ENCODE results near the gene ZNF587. TPM values are rescaled to one million over a fixed set of nuclear protein-coding genes. Genes with fewer than 3 reads are reported as not detected.
"Not testable (repeated sequence)": the region's sequence is repeated elsewhere in the genome, so short reads cannot be mapped to it uniquely, and the experiment has no call there.

The ZNF587 gene
- total RNA-seq, 4 donors from 2014 or later, result 9.3 to 47.5 (median 17.6) TPM

DNA sequence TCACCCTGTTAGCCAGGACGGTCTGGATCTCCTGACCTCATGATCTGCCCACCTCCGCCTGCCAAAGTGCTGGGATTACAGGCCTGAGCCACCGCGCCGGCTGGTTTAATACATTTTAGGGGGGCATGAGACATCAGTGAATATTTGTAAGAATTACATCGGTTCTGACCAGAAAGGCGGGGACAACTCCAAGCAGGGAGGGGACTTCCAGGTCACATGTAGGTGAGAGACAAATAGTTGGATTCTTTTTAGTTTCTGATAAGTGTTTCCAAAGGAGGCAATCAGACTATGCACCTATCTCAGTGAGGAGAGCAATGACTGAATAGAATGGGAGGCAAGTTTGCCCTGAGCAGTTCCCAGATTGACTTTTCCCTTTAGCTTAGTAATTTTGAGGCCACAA is 31.3 kb upstream of the ZNF587 start:
- Histone ChIP-seq H3K36me3 (no peaks in the 10 kb centered on the region), H3K4me1 (peaks cover 0 to 43% (median 13%) of the 10 kb centered on the region in 3 donors), H3K4me3 (no peak overlapping the region), H3K27me3 (no peaks in the 10 kb centered on the region), H3K27ac (no peak overlapping the region), H3K9me3 (no peaks in the 10 kb centered on the region)
- WGBS, 2 donors (ENCODE audit: low coverage in 1 of 2), result 85% methylated on average over 7 of the region's 7 CpGs; no CpG with 5 or more reads in 1 of the 2 donors
- ATAC-seq, result no peak
- TF ChIP-seq POLR2AphosphoS5 (IDR thresholded peaks at IDR 0.05) (no peak), POLR2A (IDR thresholded peaks at IDR 0.05) (no peak), EP300 (IDR thresholded peaks at IDR 0.05) (no peak)
- TF ChIP-seq, protein P1, sequence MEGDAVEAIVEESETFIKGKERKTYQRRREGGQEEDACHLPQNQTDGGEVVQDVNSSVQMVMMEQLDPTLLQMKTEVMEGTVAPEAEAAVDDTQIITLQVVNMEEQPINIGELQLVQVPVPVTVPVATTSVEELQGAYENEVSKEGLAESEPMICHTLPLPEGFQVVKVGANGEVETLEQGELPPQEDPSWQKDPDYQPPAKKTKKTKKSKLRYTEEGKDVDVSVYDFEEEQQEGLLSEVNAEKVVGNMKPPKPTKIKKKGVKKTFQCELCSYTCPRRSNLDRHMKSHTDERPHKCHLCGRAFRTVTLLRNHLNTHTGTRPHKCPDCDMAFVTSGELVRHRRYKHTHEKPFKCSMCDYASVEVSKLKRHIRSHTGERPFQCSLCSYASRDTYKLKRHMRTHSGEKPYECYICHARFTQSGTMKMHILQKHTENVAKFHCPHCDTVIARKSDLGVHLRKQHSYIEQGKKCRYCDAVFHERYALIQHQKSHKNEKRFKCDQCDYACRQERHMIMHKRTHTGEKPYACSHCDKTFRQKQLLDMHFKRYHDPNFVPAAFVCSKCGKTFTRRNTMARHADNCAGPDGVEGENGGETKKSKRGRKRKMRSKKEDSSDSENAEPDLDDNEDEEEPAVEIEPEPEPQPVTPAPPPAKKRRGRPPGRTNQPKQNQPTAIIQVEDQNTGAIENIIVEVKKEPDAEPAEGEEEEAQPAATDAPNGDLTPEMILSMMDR (IDR thresholded peaks at IDR 0.05), result no peak

DNA sequence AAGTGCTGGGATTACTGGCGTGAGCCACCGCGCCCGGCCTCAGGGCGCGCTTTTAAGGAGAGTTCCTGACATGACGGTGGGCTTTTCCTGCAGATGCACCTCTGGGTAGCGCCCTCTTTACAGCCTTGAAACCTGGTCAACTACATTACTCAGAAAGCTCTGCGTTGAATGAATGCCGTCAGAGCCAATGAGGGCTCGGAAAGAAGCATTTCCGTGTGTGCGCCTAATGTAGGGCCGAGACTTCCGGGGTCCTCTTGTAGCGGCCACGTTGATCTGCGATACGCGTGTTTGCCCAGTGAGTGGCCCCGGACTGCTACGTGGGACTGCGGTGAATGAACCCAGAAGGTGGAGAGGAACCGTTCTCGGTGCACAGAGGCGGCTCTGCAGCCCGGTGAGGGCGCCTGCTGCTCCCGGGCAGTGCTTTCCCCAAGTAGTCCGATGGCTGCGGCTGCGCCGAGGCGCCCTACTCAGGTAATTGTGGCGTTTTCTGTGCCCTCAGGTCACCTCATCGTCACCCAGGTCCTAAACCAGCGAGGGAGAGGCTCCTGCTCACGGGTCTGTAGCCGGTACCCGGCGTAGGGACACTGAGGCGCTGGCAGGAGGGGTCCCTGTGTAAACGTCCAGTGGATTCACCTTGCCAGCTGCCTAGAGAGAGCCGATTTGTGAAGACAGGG is 30.0 kb upstream of the ZNF587 start:
- peak; percentile 85 for ATAC-seq
- peak overlapping the region; percentile 64 to 68 for H3K4me3 ChIP-seq
- H3K27me3 ChIP-seq, result no peaks in the 10 kb centered on the region
- WGBS, 2 donors (ENCODE audit: low coverage in 1 of 2), result 0% methylated on average over 2 to 3 of the region's 44 CpGs
- H3K4me1 ChIP-seq, result peaks cover 0 to 34% (median 6%) of the 10 kb centered on the region in 3 donors
- no peaks in the 10 kb centered on the region for H3K9me3 ChIP-seq
- peak overlapping the region; percentile 11 to 84 (median 82) for H3K27ac ChIP-seq
- peaks cover 0 to 11% of the 10 kb centered on the region in 2 donors for H3K36me3 ChIP-seq
- no peak for TF ChIP-seq EP300 (IDR thresholded peaks at IDR 0.05)
- TF ChIP-seq POLR2A (IDR thresholded peaks at IDR 0.05), result peak; percentile 20 to 23
- TF ChIP-seq, protein P1 (IDR thresholded peaks at IDR 0.05), result peak in 1 of 4 experiments; percentile 21
- peak; percentile 56 for TF ChIP-seq POLR2AphosphoS5 (IDR thresholded peaks at IDR 0.05)

DNA sequence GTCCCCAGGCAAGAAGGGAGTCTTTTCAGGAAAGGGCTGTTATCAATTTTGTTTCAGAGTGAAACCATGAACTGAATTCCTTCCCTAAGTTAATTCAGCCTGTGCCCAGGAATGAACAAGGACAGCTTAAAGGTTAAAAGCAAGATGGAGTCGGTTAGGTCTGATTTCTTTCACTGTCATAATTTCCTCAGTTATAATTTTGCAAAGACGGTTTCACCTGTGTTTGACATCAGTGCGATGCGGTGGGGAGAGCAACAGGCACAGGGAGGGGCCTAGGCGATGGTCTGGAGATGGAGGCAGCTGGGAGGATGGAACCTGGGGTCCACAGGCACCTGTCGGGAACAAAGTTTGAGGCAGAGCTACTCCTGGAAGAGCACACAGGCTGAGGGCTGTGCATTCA is 29.1 kb upstream of the ZNF587 start:
- Histone ChIP-seq H3K4me3 (peak overlapping the region in 1 of 2 donors; percentile 68), H3K4me1 (peaks cover 0 to 26% (median 6%) of the 10 kb centered on the region in 3 donors), H3K27ac (peak overlapping the region in 2 of 4 donors; percentile 81 to 84), H3K9me3 (no peaks in the 10 kb centered on the region), H3K27me3 (no peaks in the 10 kb centered on the region), H3K36me3 (peaks cover 0 to 11% of the 10 kb centered on the region in 2 donors)
- TF ChIP-seq, protein P1 (IDR thresholded peaks at IDR 0.05), result no peak
- no peak for ATAC-seq
- WGBS, 2 donors (ENCODE audit: low coverage in 1 of 2), result 62 to 71% methylated on average over 4 to 6 of the region's 6 CpGs

DNA sequence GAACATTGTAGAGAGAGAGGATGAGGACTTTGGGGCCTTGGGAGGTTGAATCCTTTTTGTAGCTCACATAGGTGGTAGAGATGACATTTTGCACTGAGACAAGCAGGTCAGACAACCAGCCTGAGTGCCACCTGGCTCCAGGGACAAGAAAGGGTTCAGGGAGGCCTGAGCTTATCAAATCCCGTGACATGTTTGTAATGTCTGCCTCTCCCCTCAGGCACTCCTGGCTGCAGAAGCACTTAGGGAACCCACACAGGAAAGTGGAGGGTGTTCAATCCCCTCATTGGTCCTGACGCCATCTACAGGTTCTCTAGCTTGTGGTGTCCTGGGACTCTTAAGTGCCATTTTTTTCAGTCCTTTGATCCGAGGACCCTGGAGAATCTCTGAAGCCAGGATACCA is 28.6 kb upstream of the ZNF587 start:
- H3K36me3 ChIP-seq, result peaks cover 0 to 11% of the 10 kb centered on the region in 2 donors
- H3K9me3 ChIP-seq, H3K27me3 ChIP-seq, H3K27ac ChIP-seq, ATAC-seq: not testable (repeated sequence)
- peaks cover 0 to 26% (median 6%) of the 10 kb centered on the region in 3 donors for H3K4me1 ChIP-seq
- 50% methylated on average over 2 of the region's 3 CpGs; no CpG with 5 or more reads in 1 of the 2 donors for WGBS, 2 donors (ENCODE audit: low coverage in 1 of 2)
- H3K4me3 ChIP-seq, result peak overlapping the region in 1 of 2 donors; percentile 68

DNA sequence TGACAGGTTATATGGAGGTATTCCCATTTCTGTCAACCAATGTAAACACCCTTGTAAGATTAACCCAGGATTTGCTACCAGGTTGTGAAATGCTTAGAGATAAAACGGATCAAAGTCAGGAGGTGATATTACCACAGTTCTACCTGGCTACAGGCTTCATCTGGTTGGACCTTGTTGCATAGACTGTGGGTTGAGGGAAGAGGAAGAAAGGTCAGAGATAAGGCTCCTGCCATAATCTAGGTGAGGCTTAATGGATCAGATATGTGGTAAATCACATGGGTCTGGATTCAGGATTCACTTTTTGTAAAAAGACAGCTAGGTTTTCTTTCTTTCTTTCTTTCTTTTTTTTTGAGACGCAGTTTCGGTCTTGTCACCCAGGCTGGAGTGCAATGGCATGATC is 28.2 kb upstream of the ZNF587 start:
- peaks cover 0 to 26% (median 6%) of the 10 kb centered on the region in 3 donors for H3K4me1 ChIP-seq
- peaks cover 0 to 11% of the 10 kb centered on the region in 2 donors for H3K36me3 ChIP-seq
- WGBS, 2 donors (ENCODE audit: low coverage in 1 of 2), result 100% methylated on average over 2 to 3 of the region's 3 CpGs
- not testable (repeated sequence) for ATAC-seq, H3K27ac ChIP-seq, H3K27me3 ChIP-seq, H3K4me3 ChIP-seq, H3K9me3 ChIP-seq

DNA sequence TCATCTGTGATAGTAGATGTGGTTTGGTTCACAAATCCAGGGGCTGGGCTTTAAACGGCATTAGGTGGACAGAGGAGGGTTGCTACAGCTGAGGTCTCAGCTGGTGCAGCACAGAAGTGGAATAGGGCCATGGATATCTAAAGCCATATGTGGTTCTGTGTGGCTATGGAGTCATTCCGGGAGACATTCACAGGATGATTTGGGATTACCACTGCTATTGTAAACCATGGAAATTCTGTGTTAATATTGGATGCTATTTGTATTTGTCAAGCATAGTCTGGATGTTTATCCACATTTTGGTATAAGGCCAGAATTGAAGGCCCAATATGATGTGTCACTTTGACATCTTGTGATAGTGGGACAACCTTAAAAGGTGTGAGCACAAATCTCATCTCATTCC is 26.5 kb upstream of the ZNF587 start:
- WGBS, 2 donors (ENCODE audit: low coverage in 1 of 2), result 63 to 86% methylated on average over 1 to 2 of the region's 2 CpGs
- peaks cover 0 to 13% of the 10 kb centered on the region in 2 donors for H3K36me3 ChIP-seq
- not testable (repeated sequence) for H3K4me3 ChIP-seq

DNA sequence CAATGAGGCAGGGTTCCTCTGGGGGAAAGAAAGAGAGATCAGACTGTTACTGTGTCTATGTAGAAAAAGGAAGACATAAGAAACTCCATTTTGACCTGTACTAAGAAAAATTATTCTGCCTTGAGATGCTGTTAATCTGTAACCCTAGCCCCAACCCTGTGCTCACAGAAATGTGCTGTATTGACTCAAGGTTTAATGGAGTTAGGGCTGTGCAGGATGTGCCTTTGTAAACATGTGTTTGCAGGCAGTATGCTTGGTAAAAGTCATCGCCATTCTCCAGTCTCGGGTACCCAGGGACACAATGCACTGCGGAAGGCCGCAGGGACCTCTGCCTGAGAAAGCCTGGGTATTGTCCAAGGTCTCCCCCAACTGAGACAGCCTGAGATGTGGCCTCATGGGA is 26.1 kb upstream of the ZNF587 start:
- not testable (repeated sequence) for H3K27me3 ChIP-seq, H3K4me3 ChIP-seq, H3K27ac ChIP-seq, H3K9me3 ChIP-seq, ATAC-seq
- peaks cover 0 to 26% (median 6%) of the 10 kb centered on the region in 3 donors for H3K4me1 ChIP-seq
- 70% methylated on average over 3 of the region's 4 CpGs; no CpG with 5 or more reads in 1 of the 2 donors for WGBS, 2 donors (ENCODE audit: low coverage in 1 of 2)
- H3K36me3 ChIP-seq, result peaks cover 0 to 17% of the 10 kb centered on the region in 2 donors

More for the DNA sequence above, 26.5 kb upstream of the ZNF587 start:
- not testable (repeated sequence) for H3K27me3 ChIP-seq, ATAC-seq, H3K27ac ChIP-seq, H3K9me3 ChIP-seq
- peaks cover 0 to 26% (median 6%) of the 10 kb centered on the region in 3 donors for H3K4me1 ChIP-seq

All from gastroesophageal sphincter (tissue), 4 donors.